Karpas-422 (cell line): Measurements from ENCODE around the gene BTN1A1. TPM values are rescaled to one million over a fixed set of nuclear protein-coding genes. Genes with fewer than 3 reads are reported as not detected.

Experiments
- DNase-seq: peaks from one replicate; pipeline ENCODE4 v3.0.0-alpha.2; 2015
- H2AFZ ChIP-seq: fragments of 200-600 bp; sonication (generic); 2 replicates; pipeline ENCODE4 v1.6.1; 2014; ENCODE audit warnings: antibody characterized with exemption, low read length, mixed read lengths
- H3K27ac ChIP-seq: fragments of 200-600 bp; sonication (generic); 2 replicates; pipeline ENCODE4 v1.5.1; 2014; ENCODE audit warnings: mild to moderate bottlenecking, low read length, moderate library complexity
- H3K27me3 ChIP-seq: fragments of 200-600 bp; sonication (generic); 2 replicates; pipeline ENCODE4 v1.6.1; 2014; ENCODE audit warnings: low read length, mixed read lengths
- H3K36me3 ChIP-seq: fragments of 200-600 bp; sonication (generic); 2 replicates; pipeline ENCODE4 v1.6.1; 2014; ENCODE audit warnings: low read length, mixed read lengths; ENCODE audit not compliant: insufficient read depth
- H3K4me1 ChIP-seq: fragments of 200-600 bp; sonication (generic); 2 replicates; pipeline ENCODE4 v1.6.1; 2014; ENCODE audit warnings: mild to moderate bottlenecking, low read length, mixed read lengths
- H3K4me2 ChIP-seq: fragments of 200-600 bp; sonication (generic); 2 replicates; pipeline ENCODE4 v1.6.1; 2014; ENCODE audit warnings: low read length, low read depth, mild to moderate bottlenecking; ENCODE audit not compliant: poor library complexity, severe bottlenecking
- H3K4me3 ChIP-seq: fragments of 200-600 bp; sonication (generic); 2 replicates; pipeline ENCODE4 v1.5.1; 2014; ENCODE audit warnings: mild to moderate bottlenecking, antibody characterized with exemption, low read length, mixed read lengths
- H3K79me2 ChIP-seq: fragments of 200-600 bp; sonication (generic); 2 replicates; pipeline ENCODE4 v1.6.1; 2014; ENCODE audit warnings: mild to moderate bottlenecking, low read length, mixed read lengths
- H3K9ac ChIP-seq: fragments of 200-600 bp; sonication (generic); 2 replicates; pipeline ENCODE4 v1.6.0; 2014; ENCODE audit warnings: low read length
- H3K9me2 ChIP-seq: fragments of 200-600 bp; sonication (generic), shearing (Covaris generic); replicated peaks from 2 replicates; pipeline ENCODE4 v1.6.0; 2014; ENCODE audit warnings: mild to moderate bottlenecking, low read length, moderate library complexity; ENCODE audit not compliant: insufficient read depth
- H3K9me3 ChIP-seq: fragments of 300-700, 200-600 bp; sonication (generic); 2 replicates; pipeline ENCODE4 v1.6.1; 2014; ENCODE audit warnings: low read length, mixed read lengths
- H4K20me1 ChIP-seq: fragments of 200-600 bp; sonication (generic); 2 replicates; pipeline ENCODE4 v1.6.1; 2014; ENCODE audit warnings: mild to moderate bottlenecking, antibody characterized with exemption, low read length, low read depth; ENCODE audit not compliant: insufficient read depth
- total RNA-seq: library from RNA; depleted of rRNA; stranded (reverse); fragments of >200 nt; shearing (Covaris generic); gene quantifications from 2 replicates; pipeline ENCODE4 v1.2.3, GENCODE V29; 2014; ENCODE audit warnings: low replicate concordance

The BTN1A1 gene
- total RNA-seq, 1 experiment from 2014 or later, result not detected

GRCh38 chr6:26478985-26479278, 21.2 kb upstream of the BTN1A1 start:
- Histone ChIP-seq H2AFZ (no peak overlapping the region), H3K36me3 (no peaks in the 10 kb centered on the region), H3K4me1 (peaks cover 32% of the 10 kb centered on the region), H3K4me3 (no peak overlapping the region), H3K9ac (no peak overlapping the region), H3K27me3 (no peaks in the 10 kb centered on the region), H3K9me2 (no peaks in the 10 kb centered on the region), H3K9me3 (0 out of 2 replicates have a peak, but pooled peaks cover 4% of the 10 kb centered on the region), H3K4me2 (no peak overlapping the region), H4K20me1 (no peaks in the 10 kb centered on the region), H3K79me2 (no peaks in the 10 kb centered on the region; the same call in 1 of the 2 replicates), H3K27ac (no peak overlapping the region)
- DNase-seq, result no peak

- no peaks in the 10 kb centered on the region for H4K20me1 ChIP-seq
- no peaks in the 10 kb centered on the region for H3K36me3 ChIP-seq
- H3K4me3 ChIP-seq, result no peak overlapping the region
- no peak overlapping the region for H3K9ac ChIP-seq
- no peak overlapping the region for H3K27ac ChIP-seq
- no peaks in the 10 kb centered on the region for H3K9me2 ChIP-seq
- H3K9me3 ChIP-seq, result 0 out of 2 replicates have a peak, but pooled peaks cover 4% of the 10 kb centered on the region
- H3K27me3 ChIP-seq, result 0 out of 2 replicates have a peak, but pooled peaks cover 2% of the 10 kb centered on the region
- H3K4me2 ChIP-seq, result no peak overlapping the region
- no peak overlapping the region for H2AFZ ChIP-seq
- H3K79me2 ChIP-seq, result no peaks in the 10 kb centered on the region
- no peak for DNase-seq
- peaks cover under 1% of the 10 kb centered on the region; the same call in 1 of the 2 replicates for H3K4me1 ChIP-seq
Measured at GRCh38 chr6:26482338-26482737, 17.8 kb upstream of the BTN1A1 start.

GRCh38 chr6:26483727-26484126, 16.4 kb upstream of the BTN1A1 start:
- DNase-seq, result no peak
- Histone ChIP-seq H3K27me3 (0 out of 2 replicates have a peak, but pooled peaks cover 2% of the 10 kb centered on the region), H3K9me3 (0 out of 2 replicates have a peak, but pooled peaks cover 4% of the 10 kb centered on the region), H3K79me2 (no peaks in the 10 kb centered on the region), H3K9me2 (no peaks in the 10 kb centered on the region), H3K27ac (no peak overlapping the region), H3K4me2 (no peak overlapping the region), H4K20me1 (no peaks in the 10 kb centered on the region), H3K9ac (no peak overlapping the region), H3K4me3 (no peak overlapping the region), H3K36me3 (no peaks in the 10 kb centered on the region), H2AFZ (no peak overlapping the region), H3K4me1 (no peaks in the 10 kb centered on the region)

DNA sequence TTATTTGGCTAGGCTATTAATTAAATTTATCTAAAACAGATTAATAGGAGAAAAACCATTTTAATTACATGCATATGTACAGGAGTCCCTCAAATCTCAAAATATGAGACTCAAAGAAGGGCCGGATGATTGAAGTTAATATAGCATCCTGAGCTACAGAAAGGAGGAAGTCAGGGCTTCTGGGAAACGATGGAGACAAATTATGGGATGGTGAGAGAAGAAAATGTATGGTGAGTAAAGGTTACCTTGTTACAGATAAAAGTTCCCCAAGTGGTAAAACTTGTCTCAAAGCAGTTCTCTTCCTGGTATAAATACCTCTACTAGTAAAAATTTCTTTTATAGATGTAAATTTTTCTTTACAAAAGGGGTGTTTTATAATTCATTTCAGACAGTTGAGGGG, 15.9 kb upstream of the BTN1A1 start:
- no peak for DNase-seq
- H3K36me3 ChIP-seq, result no peaks in the 10 kb centered on the region
- H3K27ac ChIP-seq, result no peak overlapping the region
- 0 out of 2 replicates have a peak, but pooled peaks cover 4% of the 10 kb centered on the region for H3K9me3 ChIP-seq
- no peaks in the 10 kb centered on the region for H3K79me2 ChIP-seq
- H3K4me1 ChIP-seq, result no peaks in the 10 kb centered on the region
- no peak overlapping the region for H3K4me3 ChIP-seq
- H4K20me1 ChIP-seq, result no peaks in the 10 kb centered on the region
- H3K9me2 ChIP-seq, result no peaks in the 10 kb centered on the region
- H3K27me3 ChIP-seq, result 0 out of 2 replicates have a peak, but pooled peaks cover 2% of the 10 kb centered on the region
- H3K9ac ChIP-seq, result no peak overlapping the region
- H3K4me2 ChIP-seq, result no peak overlapping the region
- H2AFZ ChIP-seq, result no peak overlapping the region

GRCh38 chr6:26485112-26485780, 14.9 kb upstream of the BTN1A1 start:
- H2AFZ ChIP-seq, result no peak overlapping the region
- H3K9me2 ChIP-seq, result no peaks in the 10 kb centered on the region
- H3K36me3 ChIP-seq, result no peaks in the 10 kb centered on the region

DNA sequence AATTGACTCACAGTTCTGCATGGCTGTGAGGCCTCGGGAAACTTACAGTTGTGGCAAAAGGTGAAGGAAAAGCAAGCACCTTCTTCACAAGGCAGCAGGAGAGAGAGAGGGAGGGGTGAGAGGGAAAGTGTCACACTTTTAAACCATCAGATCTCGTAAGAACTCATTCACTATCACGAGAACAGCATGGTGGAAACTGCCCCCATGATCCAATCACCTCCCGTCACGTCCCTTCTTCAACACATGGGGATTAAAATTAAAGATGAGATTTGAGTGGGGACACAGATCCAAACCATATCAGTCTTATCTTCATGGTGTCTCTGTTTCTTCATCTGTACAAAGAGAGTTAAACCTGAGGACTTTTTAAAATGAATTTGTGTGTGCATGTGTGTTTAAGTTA, 13.7 kb upstream of the BTN1A1 start:
- H3K27ac ChIP-seq, result no peak overlapping the region
- no peaks in the 10 kb centered on the region for H4K20me1 ChIP-seq
- no peak overlapping the region for H3K4me2 ChIP-seq
- no peaks in the 10 kb centered on the region for H3K9me3 ChIP-seq
- H2AFZ ChIP-seq, result no peak overlapping the region
- no peaks in the 10 kb centered on the region for H3K36me3 ChIP-seq
- no peaks in the 10 kb centered on the region for H3K79me2 ChIP-seq
- no peak for DNase-seq
- 0 out of 2 replicates have a peak, but pooled peaks cover 2% of the 10 kb centered on the region for H3K27me3 ChIP-seq
- H3K4me3 ChIP-seq, result no peak overlapping the region
- H3K9ac ChIP-seq, result no peak overlapping the region
- H3K4me1 ChIP-seq, result no peaks in the 10 kb centered on the region
- H3K9me2 ChIP-seq, result no peaks in the 10 kb centered on the region

More at GRCh38 chr6:26485112-26485780, 14.9 kb upstream of the BTN1A1 start:
- no peaks in the 10 kb centered on the region for H4K20me1 ChIP-seq
- H3K27me3 ChIP-seq, result 0 out of 2 replicates have a peak, but pooled peaks cover 2% of the 10 kb centered on the region
- H3K27ac ChIP-seq, result no peak overlapping the region
- no peak overlapping the region for H3K4me2 ChIP-seq
- DNase-seq, result no peak
- H3K4me1 ChIP-seq, result no peaks in the 10 kb centered on the region
- H3K9me3 ChIP-seq, result 0 out of 2 replicates have a peak, but pooled peaks cover 4% of the 10 kb centered on the region
- no peak overlapping the region for H3K9ac ChIP-seq
- H3K4me3 ChIP-seq, result no peak overlapping the region
- H3K79me2 ChIP-seq, result no peaks in the 10 kb centered on the region

DNA sequence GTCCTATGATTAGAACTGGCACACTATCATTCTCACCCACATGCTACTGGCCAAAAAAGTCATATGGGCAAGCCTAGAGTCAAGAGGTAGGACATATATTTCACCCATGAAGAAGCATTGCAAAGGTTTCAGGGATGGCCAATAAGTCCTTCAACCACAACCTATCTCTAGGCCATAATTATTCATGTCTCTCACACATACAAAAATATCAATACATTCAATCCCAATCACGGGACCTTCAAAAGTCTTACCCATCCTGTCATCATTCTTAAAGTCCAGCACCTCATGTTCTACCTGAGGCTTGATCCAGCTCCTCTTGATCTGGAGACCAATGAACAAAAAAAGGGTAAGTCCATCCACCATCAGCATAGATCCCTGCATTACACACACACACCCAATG, 12.6 kb upstream of the BTN1A1 start:
- H3K4me2 ChIP-seq, result no peak overlapping the region
- 0 out of 2 replicates have a peak, but pooled peaks cover 2% of the 10 kb centered on the region for H3K27me3 ChIP-seq
- no peaks in the 10 kb centered on the region for H4K20me1 ChIP-seq
- H3K79me2 ChIP-seq, result no peaks in the 10 kb centered on the region
- DNase-seq, result no peak
- H3K27ac ChIP-seq, result no peak overlapping the region
- H3K36me3 ChIP-seq, result no peaks in the 10 kb centered on the region
- H2AFZ ChIP-seq, result no peak overlapping the region
- H3K9ac ChIP-seq, result no peak overlapping the region
- H3K4me1 ChIP-seq, result no peaks in the 10 kb centered on the region
- H3K9me3 ChIP-seq, result no peaks in the 10 kb centered on the region
- H3K9me2 ChIP-seq, result no peaks in the 10 kb centered on the region
- H3K4me3 ChIP-seq, result no peak overlapping the region

GRCh38 chr6:26489996-26490964, 9.8 kb upstream of the BTN1A1 start:
- H4K20me1 ChIP-seq, result no peaks in the 10 kb centered on the region
- no peak overlapping the region for H3K9ac ChIP-seq

More at GRCh38 chr6:26489996-26490964, 9.8 kb upstream of the BTN1A1 start:
- no peaks in the 10 kb centered on the region for H3K79me2 ChIP-seq
- DNase-seq, result no peak
- no peak overlapping the region for H3K4me2 ChIP-seq
- H3K27me3 ChIP-seq, result 0 out of 2 replicates have a peak, but pooled peaks cover 2% of the 10 kb centered on the region
- H2AFZ ChIP-seq, result no peak overlapping the region
- peaks cover 2% of the 10 kb centered on the region; the same call in 1 of the 2 replicates for H3K4me1 ChIP-seq
- no peaks in the 10 kb centered on the region for H3K9me3 ChIP-seq
- H3K36me3 ChIP-seq, result no peaks in the 10 kb centered on the region
- no peak overlapping the region for H3K4me3 ChIP-seq
- no peaks in the 10 kb centered on the region for H3K9me2 ChIP-seq
- H3K27ac ChIP-seq, result no peak overlapping the region
